GM10248 (cell line): Measurements from ENCODE around the gene FREY1.

ENCODE experiments used
- CTCF ChIA-PET: fragments of 300-600 bp; sonication (Branson Sonifier 250); formaldehyde crosslinking; extraction: SDS; loops from one replicate; lab custom pipeline; 2021; ENCODE audit warnings: antibody characterized with exemption; lab: Yijun Ruan, JAX
- POLR2A ChIA-PET: fragments of 350-650 bp; sonication (Branson Sonifier 250); formaldehyde crosslinking; extraction: SDS; loops from one replicate; lab custom pipeline; 2020; ENCODE audit warnings: antibody characterized with exemption; lab: Yijun Ruan, JAX
- DNase-seq: peaks from one replicate; pipeline ENCODE4 v3.0.0; 2012; ENCODE audit errors: extremely low spot score
- TF ChIP-seq, protein P1 (sequence below): IDR thresholded peaks from 2 replicates; pipeline ENCODE4 v1.5.1; 2012; ENCODE audit warnings: mild to moderate bottlenecking, low read depth; ENCODE audit errors: extremely low read depth, missing control alignments, control extremely low read depth

The FREY1 gene

DNA sequence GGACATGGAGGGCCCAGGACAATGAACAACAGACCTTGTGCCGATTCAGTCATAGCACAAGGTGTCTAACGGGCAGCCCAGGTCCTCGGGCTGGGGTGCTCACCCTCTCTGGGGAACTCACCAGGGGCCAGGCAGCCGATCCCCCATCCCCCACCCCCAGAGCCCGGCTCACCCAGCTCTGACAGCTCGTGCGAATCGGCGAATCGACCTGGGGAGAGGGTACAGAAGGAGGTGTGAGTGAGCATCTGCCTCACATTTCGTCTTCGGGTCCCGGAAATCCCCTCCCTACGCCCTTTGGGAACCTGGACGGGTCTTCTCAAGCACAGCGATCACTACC lies 10.2 kb upstream of the FREY1 start:
- DNase-seq, result no peak
- TF ChIP-seq, protein P1, sequence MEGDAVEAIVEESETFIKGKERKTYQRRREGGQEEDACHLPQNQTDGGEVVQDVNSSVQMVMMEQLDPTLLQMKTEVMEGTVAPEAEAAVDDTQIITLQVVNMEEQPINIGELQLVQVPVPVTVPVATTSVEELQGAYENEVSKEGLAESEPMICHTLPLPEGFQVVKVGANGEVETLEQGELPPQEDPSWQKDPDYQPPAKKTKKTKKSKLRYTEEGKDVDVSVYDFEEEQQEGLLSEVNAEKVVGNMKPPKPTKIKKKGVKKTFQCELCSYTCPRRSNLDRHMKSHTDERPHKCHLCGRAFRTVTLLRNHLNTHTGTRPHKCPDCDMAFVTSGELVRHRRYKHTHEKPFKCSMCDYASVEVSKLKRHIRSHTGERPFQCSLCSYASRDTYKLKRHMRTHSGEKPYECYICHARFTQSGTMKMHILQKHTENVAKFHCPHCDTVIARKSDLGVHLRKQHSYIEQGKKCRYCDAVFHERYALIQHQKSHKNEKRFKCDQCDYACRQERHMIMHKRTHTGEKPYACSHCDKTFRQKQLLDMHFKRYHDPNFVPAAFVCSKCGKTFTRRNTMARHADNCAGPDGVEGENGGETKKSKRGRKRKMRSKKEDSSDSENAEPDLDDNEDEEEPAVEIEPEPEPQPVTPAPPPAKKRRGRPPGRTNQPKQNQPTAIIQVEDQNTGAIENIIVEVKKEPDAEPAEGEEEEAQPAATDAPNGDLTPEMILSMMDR, result no peak
- CTCF ChIA-PET, result interaction anchor here (1.2 to 2.6 kb wide), 2 partner anchors 44 to 201 kb away, joined by 3 to 5 read pairs; no protein-coding TSS in a partner anchor
- POLR2A ChIA-PET, result interaction anchor here (1.0 kb wide), 1 partner anchor 8 kb away, joined by 3 read pairs; no protein-coding TSS in a partner anchor

DNA sequence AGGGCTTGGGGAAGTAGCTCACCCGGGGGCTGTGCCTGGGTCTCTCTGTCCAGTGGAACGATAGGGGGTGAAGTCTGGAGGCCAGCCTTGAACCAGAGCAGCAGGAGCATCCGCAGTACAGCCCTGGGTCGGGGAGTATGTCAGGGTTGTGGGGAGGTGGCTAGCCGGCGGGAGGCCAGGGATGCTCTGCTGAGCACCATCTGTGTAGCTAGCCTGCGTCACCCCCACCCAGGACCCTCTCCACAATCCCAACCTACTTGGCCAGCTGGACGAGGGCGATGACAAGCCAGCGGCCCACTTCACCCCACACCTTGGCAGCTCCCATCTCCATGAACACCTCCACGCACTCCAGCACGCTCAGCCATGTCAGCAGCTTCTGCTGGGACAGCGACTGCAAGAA lies 8.4 kb upstream of the FREY1 start:
- POLR2A ChIA-PET, result no interaction called here
- CTCF ChIA-PET, result interaction anchor here (1.3 kb wide), 1 partner anchor 25 kb away, joined by 3 read pairs; no protein-coding TSS in a partner anchor
- no peak for DNase-seq
- TF ChIP-seq, protein P1, result no peak

DNA sequence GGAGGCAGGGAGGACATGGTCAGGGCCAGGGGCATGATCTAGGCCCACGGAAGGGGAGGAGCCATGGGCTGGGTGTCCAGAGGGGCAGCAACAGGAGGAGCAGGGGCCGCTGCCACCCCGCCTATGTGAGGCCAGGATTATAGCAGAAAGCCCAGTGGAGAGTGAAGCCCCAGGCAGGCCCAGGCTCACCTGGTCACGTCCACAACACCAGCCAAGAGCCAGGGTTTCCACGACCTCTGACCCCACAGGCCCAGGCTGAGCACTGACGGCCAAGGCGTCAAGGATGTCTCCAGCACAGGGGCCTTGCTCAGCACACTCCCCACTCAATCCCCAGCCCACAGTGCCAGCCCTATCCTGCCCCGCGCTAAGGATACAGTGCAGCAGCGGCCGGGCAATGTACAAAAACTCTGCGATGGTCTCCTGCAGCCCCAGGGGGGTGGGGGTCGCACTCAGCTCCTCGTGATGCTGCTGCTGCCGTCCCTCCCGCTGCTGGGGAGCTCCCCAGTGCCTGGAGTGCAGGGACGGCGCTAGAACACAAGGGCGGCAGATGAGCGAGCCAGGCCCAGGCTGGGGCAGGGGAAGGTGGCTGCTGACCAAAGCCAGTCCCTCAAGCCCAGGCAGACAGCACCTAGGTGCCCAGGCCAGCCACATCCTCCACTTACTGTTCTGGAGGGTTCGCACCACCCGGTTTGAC lies 7.0 kb upstream of the FREY1 start:
- ChIA-PET POLR2A (interaction anchor here (1.4 kb wide), 1 partner anchor 15 kb away, joined by 3 read pairs; no protein-coding TSS in a partner anchor), CTCF (no interaction called here)
- TF ChIP-seq, protein P1, result no peak
- no peak for DNase-seq

DNA sequence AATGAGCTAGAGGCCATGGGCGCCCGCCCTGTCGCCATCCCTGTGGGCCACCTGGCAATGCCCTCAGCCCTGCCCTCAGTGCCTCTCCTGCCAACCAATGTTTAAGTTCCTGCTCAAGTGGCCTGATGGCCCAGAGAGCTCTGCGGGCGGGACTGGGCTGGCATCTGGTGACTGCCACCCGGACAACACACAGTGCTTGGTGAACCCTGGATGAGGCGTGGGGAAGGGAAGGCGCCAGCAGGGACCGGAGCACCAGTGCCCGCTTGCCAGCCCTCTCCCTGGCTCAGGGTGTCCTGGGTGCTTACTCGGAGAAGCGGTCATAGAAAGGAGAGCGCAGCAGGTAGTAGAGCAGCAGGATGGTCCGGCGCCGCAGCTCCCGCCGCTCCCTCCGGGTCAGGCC lies 6.4 kb upstream of the FREY1 start:
- TF ChIP-seq, protein P1, result no peak
- DNase-seq, result no peak
- CTCF ChIA-PET, result interaction anchor here (0.8 kb wide), 1 partner anchor 51 kb away, joined by 3 read pairs; no protein-coding TSS in a partner anchor
- POLR2A ChIA-PET, result no interaction called here

DNA sequence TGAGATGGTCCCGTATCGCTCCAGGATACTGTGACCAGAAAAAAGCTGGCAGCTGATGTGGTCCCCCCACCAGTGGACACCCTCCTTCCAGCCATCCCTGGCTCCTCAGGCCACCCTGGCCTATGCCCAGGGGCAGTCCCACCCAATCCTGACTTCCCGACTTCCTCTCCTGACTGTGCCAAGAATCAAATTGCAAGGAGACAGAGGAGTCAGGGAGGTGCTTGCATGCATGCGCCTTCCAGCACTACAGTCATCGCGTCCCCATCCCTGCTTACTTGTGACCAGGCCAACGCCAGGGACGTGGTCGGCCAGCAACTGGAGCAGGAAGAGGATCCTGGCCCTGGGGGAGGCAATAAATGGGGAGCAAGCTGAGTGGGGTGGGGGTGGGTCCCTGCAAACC lies 3.6 kb upstream of the FREY1 start:
- POLR2A ChIA-PET, result no interaction called here
- CTCF ChIA-PET, result no interaction called here
- TF ChIP-seq, protein P1, result no peak
- no peak for DNase-seq

DNA sequence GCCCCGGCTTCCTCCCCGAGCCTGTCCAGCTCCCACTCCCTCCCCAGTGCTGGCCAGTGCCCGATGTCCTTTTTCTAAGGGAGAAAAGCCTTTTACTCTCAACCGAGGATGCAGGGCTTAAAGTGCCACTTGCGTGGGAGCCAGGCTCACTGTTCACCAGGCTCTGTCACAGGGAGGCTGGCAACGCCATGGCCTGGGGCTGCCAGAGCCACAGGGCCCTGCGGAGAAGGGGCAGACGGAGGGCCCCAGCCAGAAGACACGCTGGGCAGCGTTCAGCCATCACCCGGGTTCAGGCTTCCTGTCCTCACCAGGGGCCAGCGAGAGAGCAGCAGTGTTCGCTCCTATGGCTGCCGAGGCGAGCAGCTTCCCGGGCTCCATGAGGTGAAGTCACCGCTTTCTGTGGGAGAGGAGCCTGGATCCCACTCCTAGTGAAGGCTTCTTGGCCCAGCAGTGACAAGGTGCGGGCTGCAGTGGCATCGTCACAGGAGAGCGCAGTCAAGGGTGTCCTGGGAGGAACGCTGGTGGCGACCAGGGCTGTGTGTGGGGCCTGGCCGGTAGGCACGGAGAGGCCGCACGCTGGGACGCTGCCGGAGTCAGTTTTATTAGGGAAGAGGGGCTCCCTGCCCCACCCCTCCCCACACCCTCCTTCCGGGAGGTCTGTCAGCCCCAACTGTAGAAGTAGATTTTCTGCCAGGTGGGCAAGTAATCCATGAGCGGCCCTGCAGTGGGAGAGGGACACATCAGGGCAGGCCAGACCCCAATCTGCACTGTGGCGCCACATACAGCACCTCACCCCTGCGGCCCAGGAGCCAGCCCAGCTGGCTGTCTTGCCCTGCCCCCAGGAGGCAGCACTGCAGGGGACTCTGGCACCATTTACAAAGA lies 2.8 kb upstream of the FREY1 start:
- no peak for DNase-seq
- TF ChIP-seq, protein P1, result no peak
- ChIA-PET POLR2A (interaction anchor here (0.9 kb wide), 1 partner anchor 8 kb away, joined by 3 read pairs; the partner anchor contains the start of gene PEX16), CTCF (interaction anchor here (1.2 kb wide), 1 partner anchor 37 kb away, joined by 3 read pairs; no protein-coding TSS in a partner anchor)
